Measurements from ENCODE around the gene GSDME. TPM values are rescaled to one million over a fixed set of nuclear protein-coding genes. Genes with fewer than 3 reads are reported as not detected.

Gene GSDME
- total RNA-seq, 1 donor = 43.3 TPM

DNA sequence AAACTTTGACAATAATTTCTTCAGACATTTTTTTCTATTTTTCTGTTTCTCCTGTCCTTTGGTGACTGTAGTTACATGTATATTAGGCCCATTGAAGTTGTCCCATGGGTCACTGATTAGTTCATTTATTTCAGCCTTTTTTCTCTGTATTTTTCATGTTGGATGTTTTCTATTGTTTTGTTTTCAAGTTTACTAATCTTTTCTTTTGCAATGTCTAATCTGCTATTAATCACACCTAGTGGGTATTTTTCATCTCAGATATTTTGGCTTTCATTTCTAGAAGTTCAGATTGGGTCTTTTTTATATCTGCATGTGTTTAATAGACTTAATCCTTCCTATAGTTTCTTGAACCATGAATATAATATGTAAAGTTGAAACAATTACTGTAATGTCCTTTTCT is 99.3 kb downstream of the GSDME start:
- TF ChIP-seq, protein P1, sequence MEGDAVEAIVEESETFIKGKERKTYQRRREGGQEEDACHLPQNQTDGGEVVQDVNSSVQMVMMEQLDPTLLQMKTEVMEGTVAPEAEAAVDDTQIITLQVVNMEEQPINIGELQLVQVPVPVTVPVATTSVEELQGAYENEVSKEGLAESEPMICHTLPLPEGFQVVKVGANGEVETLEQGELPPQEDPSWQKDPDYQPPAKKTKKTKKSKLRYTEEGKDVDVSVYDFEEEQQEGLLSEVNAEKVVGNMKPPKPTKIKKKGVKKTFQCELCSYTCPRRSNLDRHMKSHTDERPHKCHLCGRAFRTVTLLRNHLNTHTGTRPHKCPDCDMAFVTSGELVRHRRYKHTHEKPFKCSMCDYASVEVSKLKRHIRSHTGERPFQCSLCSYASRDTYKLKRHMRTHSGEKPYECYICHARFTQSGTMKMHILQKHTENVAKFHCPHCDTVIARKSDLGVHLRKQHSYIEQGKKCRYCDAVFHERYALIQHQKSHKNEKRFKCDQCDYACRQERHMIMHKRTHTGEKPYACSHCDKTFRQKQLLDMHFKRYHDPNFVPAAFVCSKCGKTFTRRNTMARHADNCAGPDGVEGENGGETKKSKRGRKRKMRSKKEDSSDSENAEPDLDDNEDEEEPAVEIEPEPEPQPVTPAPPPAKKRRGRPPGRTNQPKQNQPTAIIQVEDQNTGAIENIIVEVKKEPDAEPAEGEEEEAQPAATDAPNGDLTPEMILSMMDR (IDR thresholded peaks at IDR 0.05; ENCODE audit: insufficient read depth, low read length) = no peak
- no peak overlapping the region for H3K4me3 ChIP-seq (ENCODE audit: low read depth, low read length)
- no peak for DNase-seq (ENCODE audit: low read depth)

DNA sequence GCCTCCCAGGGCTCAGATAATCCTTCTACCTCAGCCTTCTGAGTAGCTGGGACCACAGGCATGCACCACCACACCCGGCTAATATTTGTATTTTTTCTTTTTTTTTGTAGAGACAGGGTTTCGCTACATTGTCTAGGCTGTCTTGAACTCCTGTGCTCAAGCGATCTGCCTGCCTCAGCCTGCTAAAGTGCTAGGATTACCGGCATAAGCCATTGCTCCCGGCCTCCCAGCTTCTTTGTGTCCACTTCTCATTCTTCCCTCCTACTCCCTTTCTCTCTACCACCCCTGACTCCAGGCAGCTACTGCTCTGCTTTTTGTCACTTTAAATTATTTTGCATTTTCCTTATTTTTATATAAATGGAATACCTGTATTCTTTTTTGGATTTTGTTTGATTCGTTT is 100.7 kb downstream of the GSDME start:
- DNase-seq (ENCODE audit: low read depth) = no peak

DNA sequence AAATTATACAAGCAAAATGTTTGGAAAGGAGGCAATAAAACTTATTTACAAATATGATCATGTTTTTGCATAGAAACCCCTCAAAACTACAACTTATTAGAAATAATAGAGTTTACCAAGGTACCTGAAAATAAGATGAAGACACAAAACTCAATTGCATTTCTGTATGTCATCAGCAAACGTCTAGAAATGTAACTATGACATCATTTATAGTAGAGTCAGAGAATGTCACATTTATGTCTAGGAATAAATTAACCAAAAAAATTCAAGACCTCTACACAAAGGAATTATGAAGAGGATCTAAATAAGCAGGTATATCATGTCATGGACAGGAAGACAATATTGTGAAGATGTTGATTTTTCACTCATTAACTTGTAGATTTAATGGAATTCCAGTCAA is 103.0 kb downstream of the GSDME start:
- no peak overlapping the region for H3K4me3 ChIP-seq (ENCODE audit: low read depth, low read length)
- no peak for DNase-seq (ENCODE audit: low read depth)
- TF ChIP-seq, protein P1 (IDR thresholded peaks at IDR 0.05; ENCODE audit: insufficient read depth, low read length) = no peak

More for the DNA sequence above, 100.7 kb downstream of the GSDME start:
- TF ChIP-seq, protein P1 (IDR thresholded peaks at IDR 0.05; ENCODE audit: insufficient read depth, low read length) = no peak
- no peak overlapping the region for H3K4me3 ChIP-seq (ENCODE audit: low read depth, low read length)

DNA sequence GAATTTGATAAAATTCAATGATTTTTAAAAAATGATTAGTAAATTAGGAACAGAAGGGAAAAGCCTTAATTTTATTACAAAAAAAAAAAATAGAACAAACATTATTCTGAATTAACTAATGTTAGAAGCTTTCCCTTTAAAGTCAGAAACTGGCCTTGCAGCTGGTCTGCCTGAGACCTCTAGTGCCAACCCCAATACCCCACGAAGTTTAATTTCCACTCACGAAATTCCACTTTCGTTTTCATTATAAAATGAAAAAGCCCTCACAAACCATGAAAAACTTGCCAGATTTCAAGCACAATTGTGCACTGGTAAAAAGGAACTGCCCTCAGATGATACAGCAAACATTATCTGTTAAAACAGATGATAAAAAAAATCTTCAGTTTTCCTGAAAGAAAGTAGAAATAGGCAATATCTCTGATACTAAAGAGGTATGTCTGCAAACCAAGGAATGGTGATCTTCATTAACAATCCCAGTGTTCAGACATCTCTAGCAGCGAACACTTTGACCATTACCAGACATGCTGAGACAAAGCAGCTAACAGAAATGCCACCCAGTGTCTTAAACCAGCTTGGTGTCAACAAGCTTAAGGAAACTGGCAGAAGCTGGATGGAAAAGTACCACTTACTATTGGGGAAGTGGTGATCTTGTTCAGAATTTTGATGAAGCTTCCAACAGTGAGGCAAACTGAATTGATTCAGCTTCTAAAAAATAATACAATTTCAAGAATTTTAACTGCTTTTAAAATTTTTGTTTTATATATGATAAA is 103.8 kb downstream of the GSDME start:
- peak; percentile 25 for DNase-seq (ENCODE audit: low read depth)
- TF ChIP-seq, protein P1 (IDR thresholded peaks at IDR 0.05; ENCODE audit: insufficient read depth, low read length) = no peak
- H3K4me3 ChIP-seq (ENCODE audit: low read depth, low read length) = peak overlapping the region; percentile 45

DNA sequence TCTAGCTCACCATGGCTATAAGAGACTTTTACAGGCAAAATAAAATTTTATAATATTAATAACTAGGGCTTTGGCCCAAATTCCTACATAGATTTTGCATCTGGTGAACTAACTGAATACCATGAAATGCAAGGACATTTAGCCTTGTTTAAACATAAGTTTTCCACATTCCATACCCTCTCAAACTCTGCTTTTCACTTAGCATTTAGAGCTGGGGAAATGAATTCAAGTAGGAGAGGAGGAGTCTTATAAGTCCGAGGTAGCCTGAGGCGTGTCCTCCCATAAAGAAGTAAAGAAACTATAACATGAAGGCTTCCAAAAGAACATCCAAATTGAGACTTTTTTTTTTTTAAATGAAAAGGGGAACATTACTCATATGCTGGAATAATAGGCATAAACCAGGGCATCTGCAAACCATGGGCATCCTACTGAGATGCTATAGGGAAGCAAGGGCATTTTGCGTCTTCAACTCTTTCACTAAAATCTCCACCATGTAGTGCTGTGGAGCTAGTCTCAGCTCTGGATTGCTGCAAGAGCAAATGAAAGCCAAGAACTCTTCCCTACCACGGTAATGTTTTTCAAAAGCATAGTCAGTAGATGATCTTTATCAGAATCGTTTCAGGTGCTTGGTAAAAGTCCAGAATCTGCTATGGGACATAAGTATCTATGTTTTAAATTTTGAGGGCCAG is 104.9 kb downstream of the GSDME start:
- no peak overlapping the region for H3K4me3 ChIP-seq (ENCODE audit: low read depth, low read length)
- TF ChIP-seq, protein P1 (IDR thresholded peaks at IDR 0.05; ENCODE audit: insufficient read depth, low read length) = peak; percentile 23
- DNase-seq (ENCODE audit: low read depth) = peak; percentile 46

Other genes with a start within 250 kb of the GSDME start
- gene PALS2, start 184.0 kb downstream of the GSDME start, total RNA-seq (ENCODE audit: low replicate concordance) = 48.0 and 131 TPM in 2 replicates
- 16.1 and 46.0 TPM in 2 replicates for gene OSBPL3, start 222.7 kb upstream of the GSDME start, total RNA-seq (ENCODE audit: low replicate concordance)